Measurements from ENCODE around the gene GPR139. TPM values are rescaled to one million over a fixed set of nuclear protein-coding genes. Genes with fewer than 3 reads are reported as not detected.

GPR139 gene
- total RNA-seq, 3 donors from 2014 or later: not detected

GRCh38 chr16:20001856-20002707 lies 71.6 kb downstream of the GPR139 start:
- Histone ChIP-seq H3K4me1 (ENCODE audit: low read depth) (no peaks in the 10 kb centered on the region), H3K36me3 (ENCODE audit: low read depth) (no peaks in the 10 kb centered on the region), H3K9me3 (no peaks in the 10 kb centered on the region), H3K4me3 (no peak overlapping the region)
- intact Hi-C loops (cut with DNase I, micrococcal nuclease): no loop called here
- peak; percentile 79 for ATAC-seq
- TF ChIP-seq, protein P1, sequence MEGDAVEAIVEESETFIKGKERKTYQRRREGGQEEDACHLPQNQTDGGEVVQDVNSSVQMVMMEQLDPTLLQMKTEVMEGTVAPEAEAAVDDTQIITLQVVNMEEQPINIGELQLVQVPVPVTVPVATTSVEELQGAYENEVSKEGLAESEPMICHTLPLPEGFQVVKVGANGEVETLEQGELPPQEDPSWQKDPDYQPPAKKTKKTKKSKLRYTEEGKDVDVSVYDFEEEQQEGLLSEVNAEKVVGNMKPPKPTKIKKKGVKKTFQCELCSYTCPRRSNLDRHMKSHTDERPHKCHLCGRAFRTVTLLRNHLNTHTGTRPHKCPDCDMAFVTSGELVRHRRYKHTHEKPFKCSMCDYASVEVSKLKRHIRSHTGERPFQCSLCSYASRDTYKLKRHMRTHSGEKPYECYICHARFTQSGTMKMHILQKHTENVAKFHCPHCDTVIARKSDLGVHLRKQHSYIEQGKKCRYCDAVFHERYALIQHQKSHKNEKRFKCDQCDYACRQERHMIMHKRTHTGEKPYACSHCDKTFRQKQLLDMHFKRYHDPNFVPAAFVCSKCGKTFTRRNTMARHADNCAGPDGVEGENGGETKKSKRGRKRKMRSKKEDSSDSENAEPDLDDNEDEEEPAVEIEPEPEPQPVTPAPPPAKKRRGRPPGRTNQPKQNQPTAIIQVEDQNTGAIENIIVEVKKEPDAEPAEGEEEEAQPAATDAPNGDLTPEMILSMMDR (IDR thresholded peaks at IDR 0.05): no peak
- peak; percentile 39 to 51 (median 43) for DNase-seq

DNA sequence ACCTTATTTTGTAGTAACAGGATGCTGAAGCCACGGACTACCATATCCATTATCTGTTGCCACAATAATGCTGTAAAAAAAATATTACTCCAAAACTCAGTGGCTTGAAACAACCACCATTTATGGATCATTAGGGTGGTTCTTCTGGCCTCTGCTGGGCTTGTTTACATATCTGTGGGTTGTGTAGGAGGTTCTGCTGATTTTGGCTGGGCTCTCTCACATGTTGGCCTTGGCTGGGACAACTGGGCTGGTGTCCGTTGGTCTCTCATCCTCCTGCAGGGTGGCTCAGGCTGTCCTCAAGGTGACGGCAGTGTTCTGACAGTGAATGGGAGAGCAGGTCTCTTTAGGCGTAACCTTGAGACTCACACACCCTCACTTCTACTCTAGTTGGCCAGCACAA lies 76.0 kb downstream of the GPR139 start:
- TF ChIP-seq, protein P1 (IDR thresholded peaks at IDR 0.05): no peak
- H3K36me3 ChIP-seq (ENCODE audit: low read depth): no peaks in the 10 kb centered on the region
- no peak for DNase-seq
- intact Hi-C loops (cut with DNase I, micrococcal nuclease): no loop called here
- no peaks in the 10 kb centered on the region for H3K9me3 ChIP-seq
- H3K4me1 ChIP-seq (ENCODE audit: low read depth): no peaks in the 10 kb centered on the region
- ATAC-seq: no peak
- no peak overlapping the region for H3K4me3 ChIP-seq

DNA sequence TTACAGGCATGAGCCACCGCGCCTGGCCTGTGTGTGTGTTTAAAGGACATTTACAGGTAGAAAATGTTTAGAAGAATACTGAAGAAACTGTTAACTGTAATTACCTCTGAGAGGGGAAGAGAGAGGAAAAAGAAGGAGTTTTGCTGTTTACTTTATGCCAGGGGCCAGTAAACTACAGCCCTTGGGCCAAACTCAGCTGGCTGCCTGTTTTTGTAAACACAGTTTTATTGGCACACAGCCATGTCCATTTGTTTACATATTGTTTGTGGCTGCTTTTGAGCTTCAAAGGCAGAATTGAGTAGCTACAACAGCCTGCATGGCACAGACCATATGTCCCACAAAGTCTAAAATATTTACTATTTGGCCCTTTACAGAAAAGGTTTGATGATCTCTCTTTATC lies 76.4 kb downstream of the GPR139 start:
- TF ChIP-seq, protein P1 (IDR thresholded peaks at IDR 0.05): no peak
- no peaks in the 10 kb centered on the region for H3K36me3 ChIP-seq (ENCODE audit: low read depth)
- DNase-seq (no peak), ATAC-seq (no peak)
- H3K4me1 ChIP-seq (ENCODE audit: low read depth): no peaks in the 10 kb centered on the region
- intact Hi-C loops (cut with DNase I, micrococcal nuclease): no loop called here
- no peaks in the 10 kb centered on the region for H3K9me3 ChIP-seq
- H3K4me3 ChIP-seq: no peak overlapping the region

DNA sequence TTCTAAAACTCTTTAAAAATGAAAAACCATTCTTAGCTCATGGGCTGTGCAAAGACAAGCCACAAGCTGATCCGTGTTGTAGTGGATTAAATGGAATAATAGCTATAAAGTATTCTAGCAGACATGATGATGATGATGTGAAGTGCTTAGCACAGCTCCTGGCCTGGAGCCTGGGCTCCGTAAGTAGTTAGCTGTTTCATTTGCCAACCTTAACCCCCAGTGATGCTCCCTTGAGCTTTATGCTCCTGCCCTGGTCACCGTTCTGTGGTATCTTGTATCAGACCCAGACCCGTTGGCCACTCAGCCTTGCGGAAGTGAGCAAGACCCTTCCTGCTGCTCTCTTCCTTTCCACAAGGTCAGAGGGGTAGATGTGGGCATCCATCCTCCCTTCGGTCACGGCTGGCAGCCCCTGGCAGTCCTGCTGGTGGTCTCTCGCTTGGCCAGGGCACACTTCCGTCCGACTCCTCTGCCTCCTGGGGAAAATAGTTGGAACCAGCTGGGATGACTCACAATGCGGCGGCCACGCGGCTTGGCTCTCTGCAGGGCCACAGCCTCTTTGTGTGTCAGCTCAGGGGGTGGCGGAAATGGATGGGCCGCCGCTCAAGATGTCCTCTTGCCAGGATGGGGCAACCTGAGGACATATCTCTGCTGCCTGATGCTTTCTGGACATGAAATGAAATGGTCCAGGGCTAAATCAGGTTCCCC lies 79.1 kb downstream of the GPR139 start:
- no peaks in the 10 kb centered on the region for H3K4me1 ChIP-seq (ENCODE audit: low read depth)
- no peaks in the 10 kb centered on the region for H3K36me3 ChIP-seq (ENCODE audit: low read depth)
- intact Hi-C loops (cut with DNase I, micrococcal nuclease): no loop called here
- H3K9me3 ChIP-seq: no peaks in the 10 kb centered on the region
- H3K4me3 ChIP-seq: no peak overlapping the region
- ATAC-seq (no peak), DNase-seq (no peak)
- TF ChIP-seq, protein P1 (IDR thresholded peaks at IDR 0.05): no peak

DNA sequence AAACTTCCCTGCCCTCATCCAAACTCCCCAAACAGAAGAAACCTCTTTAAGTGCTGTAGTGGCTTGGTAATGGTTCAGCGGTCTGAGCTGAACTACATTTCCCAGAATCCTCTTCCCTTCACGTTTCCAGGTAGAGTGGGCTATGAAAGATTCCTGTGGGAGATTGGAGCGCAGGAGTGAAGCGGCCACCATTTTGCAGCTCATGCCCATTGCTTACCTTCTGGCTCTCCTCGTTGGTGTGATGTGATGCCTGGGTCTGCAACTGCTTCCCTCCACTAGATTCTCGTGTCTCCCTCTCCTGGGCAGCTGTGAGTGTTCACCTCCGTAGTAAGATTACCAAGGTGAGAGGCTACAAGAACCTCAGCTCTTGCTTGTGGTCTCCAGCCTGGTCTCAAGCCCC lies 82.1 kb downstream of the GPR139 start:
- no peak overlapping the region for H3K4me3 ChIP-seq
- no peaks in the 10 kb centered on the region for H3K4me1 ChIP-seq (ENCODE audit: low read depth)
- no peak for ATAC-seq
- DNase-seq: no peak
- no peaks in the 10 kb centered on the region for H3K9me3 ChIP-seq
- TF ChIP-seq, protein P1 (IDR thresholded peaks at IDR 0.05): no peak
- intact Hi-C loops (cut with DNase I, micrococcal nuclease): no loop called here
- no peaks in the 10 kb centered on the region for H3K36me3 ChIP-seq (ENCODE audit: low read depth)
